ENCODE data around the gene RNASET2. TPM values are rescaled to one million over a fixed set of nuclear protein-coding genes. Genes with fewer than 3 reads are reported as not detected.

Gene RNASET2
- total and polyA plus RNA-seq, 3 donors from 2014 or later: 44.5 to 56.1 (median 50.2) TPM

DNA sequence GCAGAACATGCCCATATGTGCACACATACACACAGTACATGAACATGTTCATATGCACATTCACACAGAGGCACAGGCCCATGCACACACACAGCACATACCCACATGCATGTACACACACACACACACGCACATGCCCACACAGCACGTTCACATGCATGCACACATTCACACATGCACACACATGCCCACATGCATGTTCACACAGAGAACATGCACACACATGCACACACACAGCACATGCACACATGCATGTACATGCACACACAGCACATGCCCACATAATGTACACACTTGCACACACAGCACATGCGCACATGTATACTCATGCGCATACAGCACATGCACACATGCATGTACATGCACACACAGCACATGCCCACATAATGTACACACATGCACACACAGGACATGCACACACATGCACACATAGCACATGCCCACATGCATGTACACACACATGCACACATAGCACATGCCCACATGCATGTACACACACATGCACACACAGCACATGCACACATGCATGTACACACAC, 25.9 kb downstream of the RNASET2 start:
- Histone ChIP-seq H3K4me1 (peaks cover 9% of the 10 kb centered on the region), H3K36me3 (ENCODE audit: low read depth, missing control alignments) (no peaks in the 10 kb centered on the region), H3K27ac (no peak overlapping the region), H3K27me3 (no peaks in the 10 kb centered on the region), H3K4me3 (no peak overlapping the region), H3K9me3 (no peaks in the 10 kb centered on the region)
- intact Hi-C loops (cut with DNase I; ENCODE audit: low total_unique reads): no loop called here
- TF ChIP-seq, protein P1, sequence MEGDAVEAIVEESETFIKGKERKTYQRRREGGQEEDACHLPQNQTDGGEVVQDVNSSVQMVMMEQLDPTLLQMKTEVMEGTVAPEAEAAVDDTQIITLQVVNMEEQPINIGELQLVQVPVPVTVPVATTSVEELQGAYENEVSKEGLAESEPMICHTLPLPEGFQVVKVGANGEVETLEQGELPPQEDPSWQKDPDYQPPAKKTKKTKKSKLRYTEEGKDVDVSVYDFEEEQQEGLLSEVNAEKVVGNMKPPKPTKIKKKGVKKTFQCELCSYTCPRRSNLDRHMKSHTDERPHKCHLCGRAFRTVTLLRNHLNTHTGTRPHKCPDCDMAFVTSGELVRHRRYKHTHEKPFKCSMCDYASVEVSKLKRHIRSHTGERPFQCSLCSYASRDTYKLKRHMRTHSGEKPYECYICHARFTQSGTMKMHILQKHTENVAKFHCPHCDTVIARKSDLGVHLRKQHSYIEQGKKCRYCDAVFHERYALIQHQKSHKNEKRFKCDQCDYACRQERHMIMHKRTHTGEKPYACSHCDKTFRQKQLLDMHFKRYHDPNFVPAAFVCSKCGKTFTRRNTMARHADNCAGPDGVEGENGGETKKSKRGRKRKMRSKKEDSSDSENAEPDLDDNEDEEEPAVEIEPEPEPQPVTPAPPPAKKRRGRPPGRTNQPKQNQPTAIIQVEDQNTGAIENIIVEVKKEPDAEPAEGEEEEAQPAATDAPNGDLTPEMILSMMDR (IDR thresholded peaks at IDR 0.05): no peak
- TF ChIP-seq POLR2A (IDR thresholded peaks at IDR 0.05): no peak
- no peak for DNase-seq
- WGBS, 2 donors: 91 to 100% methylated on average over 4 of the region's 4 CpGs

DNA sequence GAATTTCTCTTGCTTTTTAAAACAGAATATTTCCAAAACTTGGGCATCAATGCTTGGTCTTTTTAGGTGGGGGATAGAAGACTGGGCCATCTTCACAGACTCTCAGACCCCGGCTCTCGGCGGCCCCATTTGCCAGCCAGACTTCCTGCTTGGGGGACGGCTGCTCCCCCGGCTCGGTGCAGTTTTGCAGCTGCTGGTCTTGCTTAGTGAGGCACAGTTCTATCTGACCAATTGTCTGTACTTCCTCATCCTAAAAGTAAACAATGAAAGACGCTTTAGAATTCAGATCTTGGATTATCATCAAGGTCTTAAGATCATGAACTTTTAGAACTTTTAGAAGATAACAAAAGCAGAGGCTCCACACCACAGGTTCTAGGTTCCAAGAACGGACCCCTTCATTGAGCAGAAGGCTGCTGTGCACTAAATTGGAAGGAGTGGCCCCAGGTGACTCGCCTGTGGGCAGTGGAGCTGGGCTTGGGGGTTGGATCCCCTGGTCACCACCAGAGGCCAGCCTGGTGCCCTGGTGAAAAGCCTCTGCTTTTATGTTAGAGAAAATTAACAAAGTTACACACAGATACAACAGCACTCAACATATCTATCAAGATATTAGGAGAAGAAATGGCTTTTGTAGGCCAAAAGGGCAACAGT, 26.7 kb downstream of the RNASET2 start:
- Histone ChIP-seq H3K4me1 (peaks cover 9% of the 10 kb centered on the region), H3K27ac (no peak overlapping the region), H3K4me3 (no peak overlapping the region), H3K36me3 (ENCODE audit: low read depth, missing control alignments) (no peaks in the 10 kb centered on the region), H3K9me3 (no peaks in the 10 kb centered on the region), H3K27me3 (no peaks in the 10 kb centered on the region)
- intact Hi-C loops (cut with DNase I; ENCODE audit: low total_unique reads): no loop called here
- TF ChIP-seq, protein P1 (IDR thresholded peaks at IDR 0.05): no peak
- no peak for TF ChIP-seq POLR2A (IDR thresholded peaks at IDR 0.05)
- no peak for DNase-seq
- WGBS, 2 donors: 53 to 57% methylated on average over 7 to 9 of the region's 9 CpGs

DNA sequence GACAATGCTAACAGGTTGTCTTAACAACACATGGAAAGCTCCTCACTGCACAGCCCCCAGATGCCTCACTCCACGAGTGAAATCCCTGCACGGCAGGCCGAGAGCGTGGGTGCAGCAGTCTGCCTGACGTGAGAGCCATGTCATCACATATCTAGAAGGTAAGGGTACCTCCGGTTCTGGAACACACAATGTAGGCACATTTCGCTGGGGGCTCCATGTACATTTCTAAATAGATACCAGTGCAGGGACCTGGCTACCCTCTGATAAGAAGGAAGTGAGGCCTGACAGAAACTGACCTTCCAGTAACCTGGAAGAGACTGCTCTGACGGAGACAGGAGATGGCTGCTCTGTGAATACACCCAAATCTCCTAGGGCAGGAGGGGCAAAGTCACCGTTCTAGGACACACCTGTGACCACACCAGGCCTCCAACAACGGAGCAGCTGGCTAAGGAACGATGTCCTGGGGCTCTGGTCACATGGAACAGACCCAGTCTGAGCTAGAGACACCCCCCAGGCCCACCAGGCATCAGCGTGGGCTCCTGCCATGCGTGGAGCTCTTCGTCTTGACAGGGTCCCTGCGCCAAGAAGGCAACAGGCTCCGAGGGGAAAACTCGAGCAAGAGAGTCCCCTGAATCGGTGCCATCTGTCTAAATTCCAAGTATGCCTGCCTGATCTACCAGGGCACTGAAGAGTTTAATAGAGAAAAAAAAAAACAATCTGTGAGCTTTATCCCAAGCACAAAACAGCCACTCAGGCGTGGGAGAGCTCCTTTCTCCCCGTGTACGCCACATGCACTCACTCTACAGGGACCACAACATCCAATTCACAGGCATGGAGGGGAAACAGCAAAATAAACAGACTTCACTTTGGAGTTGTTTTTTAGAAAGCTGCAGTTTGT, 27.5 kb downstream of the RNASET2 start:
- Histone ChIP-seq H3K36me3 (ENCODE audit: low read depth, missing control alignments) (no peaks in the 10 kb centered on the region), H3K27ac (no peak overlapping the region), H3K4me3 (no peak overlapping the region), H3K4me1 (peaks cover 9% of the 10 kb centered on the region), H3K27me3 (no peaks in the 10 kb centered on the region), H3K9me3 (no peaks in the 10 kb centered on the region)
- intact Hi-C loops (cut with DNase I; ENCODE audit: low total_unique reads): no loop called here
- 78 to 84% methylated on average over 21 of the region's 21 CpGs for WGBS, 2 donors
- no peak for DNase-seq
- TF ChIP-seq POLR2A (IDR thresholded peaks at IDR 0.05): no peak
- TF ChIP-seq, protein P1 (IDR thresholded peaks at IDR 0.05): no peak

DNA sequence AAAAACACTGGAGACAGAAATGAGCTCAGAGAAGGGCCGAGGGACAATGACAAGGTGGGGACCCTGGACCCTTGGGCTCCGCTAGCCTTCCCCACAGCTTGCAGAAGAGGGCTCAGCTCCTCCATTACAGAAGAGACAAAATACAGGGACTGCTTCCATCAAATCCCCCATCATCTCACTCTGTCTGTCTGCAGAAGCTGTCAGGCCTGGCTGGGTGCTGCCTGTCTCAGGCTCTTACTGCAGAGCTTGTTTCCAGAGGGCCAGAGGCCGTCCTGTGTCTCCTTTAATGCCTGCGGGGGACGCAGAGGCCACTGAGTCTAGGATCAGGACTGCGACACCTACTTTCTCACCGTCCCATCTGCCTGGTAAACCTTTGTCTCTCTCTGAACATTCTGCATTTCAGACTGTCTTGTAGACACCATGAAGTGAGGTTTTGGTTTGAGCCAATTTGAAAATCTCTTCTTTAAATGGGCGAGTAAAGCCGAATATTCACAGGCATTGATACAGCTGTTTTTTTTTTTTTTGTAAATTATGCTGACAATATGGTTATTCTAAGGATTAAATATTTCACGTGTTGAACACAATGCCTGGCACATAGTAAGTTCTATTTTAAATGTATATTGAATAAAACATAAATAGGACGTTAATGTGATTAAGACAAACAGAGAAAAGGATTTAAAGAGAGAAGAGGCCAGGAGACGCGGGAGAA, 28.3 kb downstream of the RNASET2 start:
- intact Hi-C loops (cut with DNase I; ENCODE audit: low total_unique reads): no loop called here
- Histone ChIP-seq H3K4me3 (no peak overlapping the region), H3K9me3 (no peaks in the 10 kb centered on the region), H3K36me3 (ENCODE audit: low read depth, missing control alignments) (no peaks in the 10 kb centered on the region), H3K4me1 (peaks cover 9% of the 10 kb centered on the region), H3K27me3 (no peaks in the 10 kb centered on the region), H3K27ac (no peak overlapping the region)
- 86 to 88% methylated on average over 13 of the region's 13 CpGs for WGBS, 2 donors
- TF ChIP-seq, protein P1 (IDR thresholded peaks at IDR 0.05): no peak
- TF ChIP-seq POLR2A (IDR thresholded peaks at IDR 0.05): no peak
- DNase-seq: no peak

All from testis (tissue), 3 donors.